ENCODE data around the gene WDR75. TPM values are rescaled to one million over a fixed set of nuclear protein-coding genes. Genes with fewer than 3 reads are reported as not detected.

Gene WDR75
- total RNA-seq, 1 donor from 2014 or later: 46.8 TPM

DNA sequence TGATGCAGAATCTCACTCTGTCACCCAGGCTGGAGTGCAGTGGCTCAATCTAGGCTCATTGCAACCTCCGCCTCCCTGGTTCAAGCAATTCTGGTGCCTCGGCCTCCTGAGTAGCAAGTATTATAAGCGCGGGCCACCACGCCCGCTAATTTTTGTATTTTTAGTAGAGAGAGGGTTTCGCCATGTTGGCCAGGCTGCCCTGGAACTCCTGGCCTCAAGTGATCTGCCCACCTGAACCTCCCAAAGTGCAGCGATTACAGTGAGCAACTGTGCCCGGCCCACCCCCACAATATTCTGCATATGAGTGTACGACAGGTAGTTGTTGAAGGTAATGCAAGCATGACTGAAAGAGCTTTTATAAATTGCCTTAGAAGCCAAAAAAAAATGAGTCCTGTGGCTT, 1.2 kb downstream of the WDR75 start:
- no peak for DNase-seq (ENCODE audit: low read depth)
- TF ChIP-seq CTCF (IDR thresholded peaks at IDR 0.05; ENCODE audit: insufficient read depth, low read length, poor library complexity, severe bottlenecking): no peak
- no peaks in the 10 kb centered on the region for H3K36me3 ChIP-seq (ENCODE audit: control insufficient read depth, insufficient read depth, low read length)
- H3K27me3 ChIP-seq (ENCODE audit: control insufficient read depth, insufficient read depth, low read length): no peaks in the 10 kb centered on the region
- no peak overlapping the region for H3K4me3 ChIP-seq (ENCODE audit: low read depth, low read length)

GRCh38 chr2:189444322-189444721, 3.0 kb downstream of the WDR75 start:
- no peak for TF ChIP-seq CTCF (IDR thresholded peaks at IDR 0.05; ENCODE audit: insufficient read depth, low read length, poor library complexity, severe bottlenecking)
- H3K36me3 ChIP-seq (ENCODE audit: control insufficient read depth, insufficient read depth, low read length): no peaks in the 10 kb centered on the region
- H3K27me3 ChIP-seq (ENCODE audit: control insufficient read depth, insufficient read depth, low read length): no peaks in the 10 kb centered on the region
- H3K4me3 ChIP-seq (ENCODE audit: low read depth, low read length): no peak overlapping the region
- DNase-seq (ENCODE audit: low read depth): no peak

DNA sequence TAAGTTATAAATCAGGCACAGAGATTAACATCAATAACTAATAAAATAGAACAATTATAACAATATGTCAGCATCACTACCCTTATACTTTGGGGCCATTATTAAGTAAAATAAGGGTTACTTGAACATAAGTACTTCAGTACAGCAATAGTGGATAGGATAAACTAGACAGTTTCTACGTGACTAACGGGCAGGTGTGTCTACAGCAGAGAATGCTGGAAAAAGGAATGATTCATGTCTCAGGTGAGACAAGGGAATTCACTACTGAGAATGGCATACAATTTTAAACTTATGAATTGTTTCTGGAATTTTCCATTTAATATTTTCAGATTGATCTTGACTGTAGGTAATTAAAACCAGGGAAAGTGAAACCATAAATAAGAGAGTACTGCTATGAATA, 5.5 kb downstream of the WDR75 start:
- DNase-seq (ENCODE audit: low read depth): no peak
- Histone ChIP-seq H3K36me3 (ENCODE audit: control insufficient read depth, insufficient read depth, low read length) (peaks cover 2% of the 10 kb centered on the region), H3K27me3 (ENCODE audit: control insufficient read depth, insufficient read depth, low read length) (no peaks in the 10 kb centered on the region), H3K4me3 (ENCODE audit: low read depth, low read length) (no peak overlapping the region)
- no peak for TF ChIP-seq CTCF (IDR thresholded peaks at IDR 0.05; ENCODE audit: insufficient read depth, low read length, poor library complexity, severe bottlenecking)

- no peak for TF ChIP-seq CTCF (IDR thresholded peaks at IDR 0.05; ENCODE audit: insufficient read depth, low read length, poor library complexity, severe bottlenecking)
- no peak overlapping the region for H3K4me3 ChIP-seq (ENCODE audit: low read depth, low read length)
- peaks cover 2% of the 10 kb centered on the region for H3K36me3 ChIP-seq (ENCODE audit: control insufficient read depth, insufficient read depth, low read length)
These were observed 12.7 kb downstream of the WDR75 start for GRCh38 chr2:189454009-189454408.

DNA sequence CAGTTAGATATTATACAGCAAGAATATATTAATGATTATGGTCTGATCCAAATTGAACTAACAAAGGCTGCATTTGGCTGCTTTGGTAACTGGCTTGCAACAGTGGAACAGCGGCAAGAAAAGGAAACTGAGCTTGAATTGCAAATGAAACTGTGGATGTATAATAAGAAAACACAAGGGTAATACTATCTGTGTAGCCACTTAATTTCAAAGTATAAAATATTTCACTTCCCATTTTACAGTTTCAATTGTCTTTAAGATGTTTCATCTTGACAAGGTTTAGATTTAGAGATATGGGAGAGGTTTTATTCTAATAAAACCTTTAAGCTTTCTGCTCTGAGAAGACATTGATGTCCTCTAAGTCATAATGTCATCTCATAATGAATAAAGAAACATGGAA, 23.8 kb downstream of the WDR75 start:
- no peak for DNase-seq (ENCODE audit: low read depth)
- no peak for TF ChIP-seq CTCF (IDR thresholded peaks at IDR 0.05; ENCODE audit: insufficient read depth, low read length, poor library complexity, severe bottlenecking)
- Histone ChIP-seq H3K36me3 (ENCODE audit: control insufficient read depth, insufficient read depth, low read length) (peaks cover 1% of the 10 kb centered on the region), H3K4me3 (ENCODE audit: low read depth, low read length) (no peak overlapping the region), H3K27me3 (ENCODE audit: control insufficient read depth, insufficient read depth, low read length) (no peaks in the 10 kb centered on the region)

More at GRCh38 chr2:189454009-189454408, 12.7 kb downstream of the WDR75 start:
- DNase-seq (ENCODE audit: low read depth): no peak
- H3K27me3 ChIP-seq (ENCODE audit: control insufficient read depth, insufficient read depth, low read length): no peaks in the 10 kb centered on the region

DNA sequence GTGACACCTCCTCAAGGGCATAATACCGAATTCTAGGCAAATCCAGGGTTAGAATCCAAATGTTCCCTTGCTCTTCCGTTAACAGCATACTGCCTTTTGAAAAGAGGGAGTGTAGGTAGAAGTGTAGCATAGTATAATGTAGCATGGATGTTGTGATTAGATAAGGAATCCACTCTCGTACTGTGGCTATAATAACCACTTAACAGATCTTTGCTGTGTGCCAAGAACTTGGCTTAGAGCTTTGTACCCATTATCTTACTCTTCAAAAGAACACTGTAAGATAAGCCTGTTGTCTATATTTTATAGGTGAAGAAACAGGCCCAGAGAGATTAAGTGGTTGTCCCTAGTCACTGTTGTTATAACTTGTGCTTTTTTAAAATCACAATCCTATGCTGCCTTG, 24.2 kb downstream of the WDR75 start:
- Histone ChIP-seq H3K27me3 (ENCODE audit: control insufficient read depth, insufficient read depth, low read length) (no peaks in the 10 kb centered on the region), H3K4me3 (ENCODE audit: low read depth, low read length) (no peak overlapping the region), H3K36me3 (ENCODE audit: control insufficient read depth, insufficient read depth, low read length) (peaks cover 1% of the 10 kb centered on the region)
- no peak for DNase-seq (ENCODE audit: low read depth)
- no peak for TF ChIP-seq CTCF (IDR thresholded peaks at IDR 0.05; ENCODE audit: insufficient read depth, low read length, poor library complexity, severe bottlenecking)

Measured in kidney epithelial cell (primary cell).